OCI-LY7 (cell line): ENCODE results near the gene NXN. TPM values are rescaled to one million over a fixed set of nuclear protein-coding genes. Genes with fewer than 3 reads are reported as not detected.

Experiments used
- BruUV-seq: library from RNA; stranded (reverse); fragments of 400-500 nt; replicated peaks from 2 replicates; lab custom pipeline; 2021; lab: Mats Ljungman, UMichigan
- CTCF ChIA-PET: fragments of 300-600 bp; sonication (Branson Sonifier 250); formaldehyde crosslinking; loops from one replicate; lab custom pipeline; 2022; ENCODE audit warnings: antibody characterized with exemption; ENCODE audit not compliant: unreplicated experiment; lab: Charles Lee
- POLR2A ChIA-PET: fragments of 300-600 bp; sonication (Branson Sonifier 250); formaldehyde crosslinking; loops from one replicate; lab custom pipeline; 2022; ENCODE audit warnings: antibody characterized with exemption; lab: Charles Lee
- DNase-seq: peaks from one replicate; pipeline ENCODE4 v3.0.0-alpha.2; 2015; ENCODE audit warnings: low spot score
- H2AFZ ChIP-seq: fragments of 200-600 bp; sonication (generic), shearing (Covaris generic); 2 replicates; pipeline ENCODE4 v1.6.1; 2014; ENCODE audit warnings: mild to moderate bottlenecking, antibody characterized with exemption, low read length, moderate library complexity
- H3K27ac ChIP-seq: fragments of 200-600 bp; sonication (generic); 2 replicates; pipeline ENCODE4 v1.5.1; 2014; ENCODE audit warnings: mixed run types, low read depth, mild to moderate bottlenecking, moderate library complexity, low read length, inconsistent platforms; ENCODE audit not compliant: poor library complexity, severe bottlenecking
- H3K36me3 ChIP-seq: fragments of 200-600 bp; sonication (generic); 2 replicates; pipeline ENCODE4 v1.6.1; 2014; ENCODE audit warnings: mild to moderate bottlenecking, antibody characterized with exemption, low read length, moderate library complexity, mixed read lengths; ENCODE audit not compliant: insufficient read depth
- H3K4me1 ChIP-seq: fragments of 200-600 bp; sonication (generic); 2 replicates; pipeline ENCODE4 v1.5.1; 2014; ENCODE audit warnings: mild to moderate bottlenecking, low read length; ENCODE audit not compliant: insufficient read depth, poor library complexity, severe bottlenecking
- H3K4me2 ChIP-seq: fragments of 200-600 bp; sonication (generic); 2 replicates; pipeline ENCODE4 v1.6.1; 2014; ENCODE audit warnings: mild to moderate bottlenecking, low read length
- H3K4me3 ChIP-seq: fragments of 200-600 bp; sonication (generic); 2 replicates; pipeline ENCODE4 v1.5.1; 2014; ENCODE audit warnings: mild to moderate bottlenecking, low read depth, low read length; ENCODE audit not compliant: poor library complexity, severe bottlenecking
- H3K79me2 ChIP-seq: fragments of 200-600 bp; sonication (generic); 2 replicates; pipeline ENCODE4 v1.6.1; 2016; ENCODE audit warnings: low read depth, mild to moderate bottlenecking, low read length, moderate library complexity, mixed read lengths; ENCODE audit not compliant: insufficient read depth
- H3K9me2 ChIP-seq: fragments of 200-600 bp; sonication (generic); 2 replicates; pipeline ENCODE4 v1.6.1; 2016; ENCODE audit warnings: mild to moderate bottlenecking, low read length, mixed read lengths; ENCODE audit not compliant: insufficient read depth
- H3K9me3 ChIP-seq: fragments of 200-600 bp; sonication (generic); 2 replicates; pipeline ENCODE4 v1.6.1; 2014; ENCODE audit warnings: mild to moderate bottlenecking, mixed run types, low read length, mixed read lengths
- H4K20me1 ChIP-seq: fragments of 200-600 bp; sonication (generic); 2 replicates; pipeline ENCODE4 v1.6.1; 2014; ENCODE audit warnings: mild to moderate bottlenecking, antibody characterized with exemption, low read length, moderate library complexity, mixed read lengths; ENCODE audit not compliant: insufficient read depth
- EZH2phosphoT487 ChIP-seq: fragments of 200-600 bp; sonication (generic); IDR thresholded peaks from 2 replicates; pipeline ENCODE4 v1.6.1; 2018; ENCODE audit warnings: low read depth, borderline replicate concordance, mild to moderate bottlenecking, mixed run types, antibody characterized with exemption, low read length, moderate library complexity, mixed read lengths
- intact Hi-C: fragments of 100-400 bp; cut with micrococcal nuclease; formaldehyde crosslinking; loops from one replicate; pipeline ENCODE4 v1.10.0; 2022; ENCODE audit not compliant: unreplicated experiment
- total RNA-seq, 2 experiments: library from RNA; depleted of rRNA in 1 of 2; stranded (reverse); fragments of >200 nt in 1 of 2; shearing (Covaris generic) in 1 of 2; gene quantifications; 2 replicates each; pipeline ENCODE4 v1.2.3, GENCODE V29; 2014 to 2022
- TF ChIP-seq, protein P1 (sequence below): fragments of 200-600 bp; sonication (generic); conservative IDR thresholded peaks from 2 replicates; pipeline ENCODE4 v1.5.1; 2014; ENCODE audit warnings: mild to moderate bottlenecking, antibody characterized with exemption, low read length, moderate library complexity, mixed read lengths

Gene NXN
- total RNA-seq, 2 experiments from 2014 or later = 1.3 to 2.8 TPM

DNA sequence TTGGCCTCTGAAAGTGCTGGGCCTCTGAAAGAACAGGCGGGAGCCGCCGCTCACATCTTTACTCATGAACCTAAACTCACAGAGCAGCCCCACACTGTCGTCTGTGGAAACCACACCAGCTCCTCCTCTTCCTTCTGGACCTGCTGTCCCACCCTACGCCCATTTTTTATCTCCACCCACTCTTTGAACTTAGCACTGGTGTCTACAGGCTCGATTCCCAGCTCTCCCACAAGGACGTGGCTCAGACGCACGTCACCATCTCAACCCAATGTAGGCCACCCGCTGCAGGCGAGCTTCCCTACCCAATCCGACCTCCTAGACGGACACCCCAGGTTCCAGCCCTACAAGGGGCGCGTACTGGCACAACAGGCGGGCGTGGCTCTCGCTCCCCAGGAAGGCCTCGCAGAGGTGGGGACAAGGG, 62.2 kb downstream of the NXN start:
- Histone ChIP-seq H3K9me2 (no peaks in the 10 kb centered on the region), H3K4me2 (no peak overlapping the region), H3K9me3 (no peaks in the 10 kb centered on the region), H4K20me1 (no peaks in the 10 kb centered on the region), H3K79me2 (no peaks in the 10 kb centered on the region), H2AFZ (no peak overlapping the region), H3K4me1 (no peaks in the 10 kb centered on the region), H3K4me3 (no peak overlapping the region), H3K36me3 (no peaks in the 10 kb centered on the region), H3K27ac (no peak overlapping the region)
- TF ChIP-seq EZH2phosphoT487 = no peak
- TF ChIP-seq, protein P1, sequence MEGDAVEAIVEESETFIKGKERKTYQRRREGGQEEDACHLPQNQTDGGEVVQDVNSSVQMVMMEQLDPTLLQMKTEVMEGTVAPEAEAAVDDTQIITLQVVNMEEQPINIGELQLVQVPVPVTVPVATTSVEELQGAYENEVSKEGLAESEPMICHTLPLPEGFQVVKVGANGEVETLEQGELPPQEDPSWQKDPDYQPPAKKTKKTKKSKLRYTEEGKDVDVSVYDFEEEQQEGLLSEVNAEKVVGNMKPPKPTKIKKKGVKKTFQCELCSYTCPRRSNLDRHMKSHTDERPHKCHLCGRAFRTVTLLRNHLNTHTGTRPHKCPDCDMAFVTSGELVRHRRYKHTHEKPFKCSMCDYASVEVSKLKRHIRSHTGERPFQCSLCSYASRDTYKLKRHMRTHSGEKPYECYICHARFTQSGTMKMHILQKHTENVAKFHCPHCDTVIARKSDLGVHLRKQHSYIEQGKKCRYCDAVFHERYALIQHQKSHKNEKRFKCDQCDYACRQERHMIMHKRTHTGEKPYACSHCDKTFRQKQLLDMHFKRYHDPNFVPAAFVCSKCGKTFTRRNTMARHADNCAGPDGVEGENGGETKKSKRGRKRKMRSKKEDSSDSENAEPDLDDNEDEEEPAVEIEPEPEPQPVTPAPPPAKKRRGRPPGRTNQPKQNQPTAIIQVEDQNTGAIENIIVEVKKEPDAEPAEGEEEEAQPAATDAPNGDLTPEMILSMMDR = no peak
- CTCF ChIA-PET = no interaction called here
- BruUV-seq = no TSS peak
- DNase-seq = no peak
- POLR2A ChIA-PET = no interaction called here
- intact Hi-C loops = no loop called here

DNA sequence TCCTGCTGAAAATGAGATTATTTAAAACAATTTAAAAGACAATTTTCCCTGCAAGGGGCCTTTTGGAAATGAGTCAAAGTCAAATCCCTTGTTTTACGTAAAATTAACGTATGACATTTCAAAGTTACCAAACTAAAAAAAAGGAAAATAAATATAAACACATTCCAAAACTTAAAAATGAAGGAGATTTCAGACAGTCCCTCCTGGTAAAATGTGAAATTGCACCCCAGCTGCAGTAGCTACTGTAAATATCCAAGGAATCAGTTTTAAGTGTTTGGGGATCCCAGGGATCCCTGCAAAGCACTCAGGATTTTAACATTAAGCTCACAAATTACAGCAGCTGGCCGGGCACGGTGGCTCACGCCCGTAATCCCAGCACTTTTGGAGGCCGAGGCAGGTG, 63.3 kb downstream of the NXN start:
- Histone ChIP-seq H3K36me3 (no peaks in the 10 kb centered on the region), H4K20me1 (no peaks in the 10 kb centered on the region), H3K9me2 (no peaks in the 10 kb centered on the region), H2AFZ (no peak overlapping the region), H3K79me2 (no peaks in the 10 kb centered on the region), H3K27ac (no peak overlapping the region), H3K4me2 (no peak overlapping the region), H3K9me3 (no peaks in the 10 kb centered on the region), H3K4me3 (no peak overlapping the region), H3K4me1 (no peaks in the 10 kb centered on the region)
- no TSS peak for BruUV-seq
- intact Hi-C loops = no loop called here
- CTCF ChIA-PET = no interaction called here
- POLR2A ChIA-PET = no interaction called here
- TF ChIP-seq EZH2phosphoT487 = no peak
- TF ChIP-seq, protein P1 = no peak
- no peak for DNase-seq

DNA sequence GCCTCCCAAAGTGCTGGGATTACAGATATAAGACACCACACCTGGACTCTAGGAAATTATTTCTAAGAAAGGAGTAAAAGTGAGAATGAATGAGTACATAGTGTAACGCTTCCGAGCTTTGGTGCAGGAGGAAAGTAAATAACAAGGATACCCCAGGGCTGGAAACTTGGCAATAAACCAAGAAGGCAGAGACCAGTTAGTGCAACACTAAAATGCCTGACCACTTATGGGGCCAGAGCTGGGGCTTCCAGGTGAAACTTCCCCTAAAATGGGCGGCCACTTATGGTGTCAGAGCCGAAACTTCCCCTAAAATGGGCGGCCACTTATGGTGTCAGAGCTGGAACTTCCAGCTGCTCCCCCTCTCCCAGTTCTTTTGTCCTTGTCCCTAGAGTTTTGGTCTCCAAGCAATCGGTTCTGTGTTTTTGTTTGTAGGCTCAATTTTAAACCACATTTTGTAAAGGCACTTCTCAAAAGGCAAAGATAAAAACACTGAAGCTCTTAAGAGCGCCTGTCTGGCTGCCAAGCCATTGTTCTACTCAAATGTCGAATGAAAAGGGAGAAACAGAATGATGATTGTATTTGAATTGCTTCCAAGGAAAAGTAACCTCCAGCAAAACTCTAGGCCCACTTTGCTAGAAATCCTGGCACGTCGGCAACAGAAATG, 63.9 kb downstream of the NXN start:
- intact Hi-C loops = no loop called here
- Histone ChIP-seq H3K4me3 (no peak overlapping the region), H3K9me3 (no peaks in the 10 kb centered on the region), H2AFZ (no peak overlapping the region), H3K36me3 (no peaks in the 10 kb centered on the region), H3K4me2 (no peak overlapping the region), H3K9me2 (no peaks in the 10 kb centered on the region), H3K27ac (no peak overlapping the region), H4K20me1 (no peaks in the 10 kb centered on the region), H3K4me1 (no peaks in the 10 kb centered on the region), H3K79me2 (no peaks in the 10 kb centered on the region)
- BruUV-seq = no TSS peak
- ChIA-PET POLR2A (no interaction called here), CTCF (no interaction called here)
- DNase-seq = no peak
- TF ChIP-seq EZH2phosphoT487 = no peak
- TF ChIP-seq, protein P1 = no peak
